Activated CD4-positive, CD25-positive, alpha-beta regulatory T cell treated with anti-CD3 and anti-CD28 coated beads, Interleukin-2, amount 50 U/mL, for 24 hours (primary cell): Measurements from ENCODE around the gene CCDC83.
"Not testable (repeated sequence)": the region's sequence is repeated elsewhere in the genome, so short reads cannot be mapped to it uniquely, and the experiment has no call there.

ENCODE experiments used
- ATAC-seq, 2 donors: fragments of 150-1000 bp; cut with Tn5 transposase; one replicate each; pipeline ENCODE4 v1.10.0; 2021; ENCODE audit warnings: mild to moderate bottlenecking in 1 of 2, moderate library complexity in 1 of 2

Gene CCDC83

GRCh38 chr11:85840932-85841331 lies 14.3 kb upstream of the CCDC83 start:
- not testable (repeated sequence) for ATAC-seq

DNA sequence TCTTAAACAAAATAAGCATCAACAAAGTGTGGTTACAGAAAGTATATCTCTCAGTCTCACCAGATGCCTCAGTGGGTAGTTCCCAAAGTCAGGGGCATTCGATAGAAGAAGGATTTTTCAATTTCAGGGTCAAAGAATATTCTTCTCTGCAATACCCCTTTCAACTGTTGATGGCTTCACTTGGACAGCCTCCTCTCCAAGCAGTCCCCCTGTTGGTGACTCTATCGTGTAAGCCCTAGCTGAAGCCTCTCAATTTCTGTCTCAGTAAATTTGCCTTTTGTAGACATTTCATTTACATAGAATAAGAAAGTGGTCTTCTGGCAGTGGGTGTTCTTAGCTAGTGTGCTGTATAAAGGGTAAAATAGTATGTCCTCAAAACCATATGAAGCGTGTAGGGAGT lies 11.3 kb upstream of the CCDC83 start:
- no peak for ATAC-seq

DNA sequence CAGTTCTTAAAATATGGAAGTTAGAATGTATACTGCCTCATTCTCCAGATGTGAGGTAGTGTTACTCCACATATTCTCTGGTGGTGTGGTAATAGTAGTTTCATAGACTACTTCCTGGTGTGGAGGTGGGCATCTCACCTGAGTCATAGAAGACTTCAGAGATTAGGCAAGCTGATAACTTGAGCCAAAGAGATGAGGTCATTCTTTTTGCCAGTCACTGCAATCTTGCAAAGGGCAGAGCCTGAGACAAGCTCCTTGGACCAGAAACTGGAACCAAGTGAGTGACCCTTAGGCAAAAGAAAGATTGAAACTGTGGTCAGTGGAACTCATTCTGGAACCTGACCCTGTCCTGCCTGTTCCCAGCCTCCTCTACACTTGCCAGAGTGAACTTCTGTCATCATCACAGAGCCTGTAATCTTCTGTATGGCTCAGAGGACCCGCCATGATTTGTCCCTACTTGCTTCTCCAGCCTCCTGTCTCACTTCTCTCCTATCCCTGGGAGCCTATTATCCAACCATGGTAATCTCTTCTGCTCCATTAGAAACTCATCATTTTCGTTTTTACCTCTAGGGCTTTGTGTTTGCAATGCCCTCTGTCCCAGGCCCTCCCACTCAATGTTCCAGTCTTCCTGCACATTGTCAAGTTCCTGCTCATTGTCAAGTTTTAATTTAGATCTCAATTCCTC lies 10.6 kb upstream of the CCDC83 start:
- ATAC-seq: peak in 1 of 2 donors; percentile 53

- ATAC-seq: no peak
Observed at GRCh38 chr11:85845124-85845631, 10.0 kb upstream of the CCDC83 start.

DNA sequence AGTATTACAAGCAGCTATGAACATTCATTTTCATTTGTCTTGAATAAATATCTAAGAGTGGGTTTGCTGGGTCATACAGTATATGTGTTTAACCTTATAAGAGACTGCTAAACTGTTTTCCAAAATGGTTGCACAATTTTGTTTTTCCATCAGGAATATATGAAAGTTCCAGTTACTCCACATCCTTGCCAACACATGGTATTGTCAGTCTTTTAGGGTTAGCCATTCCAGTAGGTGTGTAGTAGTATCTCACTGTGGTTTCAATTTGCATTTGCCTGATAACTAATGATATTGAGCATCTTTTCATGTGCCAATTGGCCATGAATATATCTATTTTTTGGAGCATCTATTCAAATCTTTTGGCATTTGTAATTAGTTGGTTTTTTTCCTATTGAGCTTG lies 7.7 kb upstream of the CCDC83 start:
- ATAC-seq: no peak

DNA sequence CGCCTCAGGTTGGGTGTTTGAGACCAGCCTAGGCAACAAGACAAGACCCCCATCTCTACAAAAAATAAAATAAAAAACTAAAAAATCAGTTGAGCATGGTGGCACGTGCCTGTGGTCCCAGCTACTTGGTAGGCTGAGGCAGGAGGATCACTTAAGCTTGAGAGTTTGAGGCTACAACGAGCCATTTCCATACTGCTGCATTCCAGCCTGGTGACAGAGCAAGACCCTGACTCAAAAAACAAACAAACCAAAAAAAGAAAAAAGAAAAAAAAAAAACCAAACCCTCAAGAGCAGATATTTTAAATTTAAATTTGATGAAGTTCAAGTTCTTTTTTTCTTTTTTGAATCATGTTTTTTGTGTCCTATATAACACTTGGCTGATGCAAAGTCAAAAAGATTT lies 7.2 kb upstream of the CCDC83 start:
- ATAC-seq: no peak

GRCh38 chr11:85848556-85848955 lies 6.6 kb upstream of the CCDC83 start:
- no peak for ATAC-seq

DNA sequence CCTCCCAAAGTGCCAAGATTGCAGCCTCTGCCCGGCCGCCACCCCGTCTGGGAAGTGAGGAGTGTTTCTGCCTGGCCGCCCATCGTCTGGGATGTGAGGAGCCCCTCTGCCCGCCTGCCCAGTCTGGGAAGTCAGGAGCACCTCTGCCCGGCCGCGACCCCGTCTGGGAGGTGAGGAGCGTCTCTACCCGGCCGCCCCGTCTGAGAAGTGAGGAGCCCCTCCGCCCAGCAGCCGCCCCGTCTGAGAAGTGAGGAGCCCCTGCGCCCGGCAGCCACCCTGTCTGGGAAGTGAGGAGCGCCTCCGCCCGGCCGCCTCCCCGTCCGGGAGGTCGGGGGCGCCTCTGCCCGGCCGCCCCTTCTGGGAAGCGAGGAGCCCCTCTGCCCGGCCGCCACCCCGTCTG lies 2.4 kb upstream of the CCDC83 start:
- not testable (repeated sequence) for ATAC-seq

DNA sequence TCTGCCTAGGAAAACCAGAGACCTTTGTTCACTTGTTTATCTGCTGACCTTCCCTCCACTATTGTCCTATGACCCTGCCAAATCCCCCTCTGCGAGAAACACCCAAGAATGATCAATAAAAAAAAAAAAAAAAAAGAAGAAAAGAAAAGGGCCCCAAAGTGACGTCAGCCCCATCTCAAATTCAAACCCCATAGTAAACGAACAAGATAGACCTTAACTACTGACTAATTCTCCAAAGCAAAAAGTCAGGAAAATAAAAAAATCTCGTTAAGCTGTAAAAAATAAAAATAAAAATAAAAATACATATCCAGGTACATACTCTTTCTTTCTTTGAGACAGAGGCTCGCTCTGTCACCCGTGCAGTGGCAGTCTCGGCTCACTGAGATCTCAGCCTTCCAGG lies 1.6 kb upstream of the CCDC83 start:
- not testable (repeated sequence) for ATAC-seq

DNA sequence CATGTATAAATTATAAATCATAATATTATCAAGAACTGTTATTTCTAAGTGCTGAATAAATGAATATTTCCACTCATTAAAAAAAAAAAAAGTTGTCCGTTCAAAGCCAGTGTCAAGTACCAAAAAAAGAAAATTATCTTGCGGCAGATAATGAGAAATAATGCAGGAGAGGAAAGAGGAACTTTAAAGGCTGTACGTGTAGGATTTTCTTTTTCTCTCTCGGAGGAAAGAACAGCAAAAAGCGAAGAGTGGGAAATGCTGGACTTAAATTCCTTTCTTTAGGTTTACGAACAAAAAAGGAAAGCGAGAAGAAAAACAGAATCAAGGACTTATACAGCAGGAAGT lies 999 bp upstream of the CCDC83 start:
- ATAC-seq: no peak

GRCh38 chr11:85854557-85855340 lies 434 bp upstream of the CCDC83 start:
- ATAC-seq: peak; percentile 94 to 95

GRCh38 chr11:85857098-85857497 lies 1.9 kb downstream of the CCDC83 start:
- ATAC-seq: no peak

DNA sequence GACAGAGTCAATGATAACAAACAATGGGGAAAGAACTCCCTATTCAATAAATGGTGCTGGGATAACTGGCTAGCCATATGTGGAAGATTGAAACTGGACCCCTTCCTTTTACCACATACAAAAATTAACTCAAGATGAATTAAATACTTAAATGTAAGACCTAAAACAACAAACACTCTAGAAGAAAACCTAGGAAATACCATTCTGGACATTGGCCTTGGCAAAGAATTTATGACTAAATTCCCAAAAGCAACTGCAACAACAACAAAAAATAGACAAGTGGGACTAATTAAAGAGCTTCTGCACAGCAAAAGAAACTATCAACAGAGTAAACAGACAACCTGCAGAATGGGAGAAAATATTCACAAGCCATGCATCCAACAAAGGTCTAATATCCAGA lies 4.4 kb downstream of the CCDC83 start:
- ATAC-seq: not testable (repeated sequence)

DNA sequence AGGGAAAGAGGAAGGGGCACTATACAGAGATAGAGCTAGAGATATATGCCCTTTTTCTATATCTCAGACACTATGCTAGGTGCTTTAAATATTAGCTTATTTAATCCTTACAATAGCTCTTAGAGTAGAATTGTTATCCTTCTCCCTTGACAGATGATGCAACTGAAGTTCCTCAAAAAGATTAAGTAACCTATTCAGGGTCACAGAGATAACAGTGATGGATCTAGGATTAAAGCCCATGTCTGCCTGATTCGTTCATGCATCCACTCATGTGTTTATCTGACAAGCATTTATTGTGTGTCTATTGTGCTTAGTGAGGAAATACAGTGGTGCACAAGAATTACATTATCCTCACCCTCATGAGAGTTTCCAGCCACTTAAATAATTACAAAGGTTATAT lies 8.7 kb downstream of the CCDC83 start:
- ATAC-seq: no peak

DNA sequence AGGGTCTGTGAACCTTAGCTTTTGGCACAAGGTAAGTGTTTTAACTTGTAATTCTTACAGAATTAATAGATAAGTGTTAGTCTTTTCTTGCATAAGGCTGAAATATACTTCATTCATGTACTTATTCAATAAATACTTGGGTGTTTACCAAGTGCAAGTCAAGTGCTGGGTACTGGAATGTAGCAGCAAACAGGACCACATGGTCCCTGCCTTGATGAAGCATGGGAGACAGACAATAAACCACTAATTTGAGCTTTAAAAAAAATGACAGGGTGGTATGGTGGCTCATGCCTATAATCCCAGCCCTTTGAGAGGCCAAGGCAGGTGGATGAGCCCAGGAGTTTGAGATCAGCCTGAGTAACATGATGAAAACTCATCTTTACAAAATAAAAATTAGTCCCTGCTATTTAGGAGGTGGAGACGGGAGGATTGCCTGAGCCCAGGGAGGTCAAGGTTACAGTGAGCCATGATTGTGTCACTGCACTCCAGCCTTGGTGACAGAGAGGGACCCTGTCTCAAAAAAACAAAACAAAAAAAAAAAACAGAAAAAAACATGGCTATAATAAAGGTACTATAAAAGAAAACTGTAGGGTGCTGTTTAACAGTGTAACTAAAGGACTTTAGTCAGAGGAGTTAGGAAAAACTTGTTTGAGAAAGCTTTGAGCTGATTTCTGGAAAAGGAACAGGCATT lies 11.1 kb downstream of the CCDC83 start:
- no peak for ATAC-seq

DNA sequence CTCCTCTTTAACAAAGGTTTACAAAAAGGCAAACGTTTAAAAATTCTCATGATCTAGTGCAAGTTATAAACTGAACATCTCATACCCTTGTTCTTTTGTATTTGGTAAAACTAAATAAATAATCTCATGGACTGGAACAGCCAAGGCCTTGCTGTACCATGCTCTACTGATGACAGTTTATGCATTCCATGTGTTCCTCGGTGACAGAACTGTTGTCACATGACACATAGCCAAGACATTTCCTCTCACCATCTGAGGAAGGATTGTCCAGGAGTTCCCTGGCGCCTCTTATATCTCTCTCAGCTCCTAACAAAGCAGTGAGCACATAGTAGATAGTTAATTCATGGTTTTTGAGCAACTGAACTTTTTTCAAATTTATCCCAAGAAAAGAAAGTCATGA lies 12.6 kb downstream of the CCDC83 start:
- ATAC-seq: no peak

GRCh38 chr11:85869781-85870180 lies 14.6 kb downstream of the CCDC83 start:
- ATAC-seq: no peak

GRCh38 chr11:85874265-85874664 lies 19.1 kb downstream of the CCDC83 start:
- ATAC-seq: no peak

DNA sequence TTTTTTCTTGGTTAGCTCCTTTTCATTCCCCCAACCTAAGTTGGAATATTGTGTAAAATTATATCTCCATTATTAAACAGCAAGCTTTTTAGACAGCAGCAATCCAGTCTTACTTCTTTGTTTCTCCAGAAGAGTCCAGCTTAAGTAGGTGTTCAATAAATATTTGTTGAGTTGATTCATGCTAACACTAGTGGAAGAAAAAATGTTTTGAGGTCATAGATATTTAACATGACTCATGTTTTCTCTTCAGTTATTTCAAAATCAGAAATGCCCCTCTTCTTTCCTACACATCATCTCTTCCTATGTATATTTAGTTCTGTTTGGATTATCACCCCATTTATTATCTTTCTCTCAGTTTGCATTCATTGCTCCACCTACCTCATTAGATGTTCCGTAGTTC lies 20.3 kb downstream of the CCDC83 start:
- no peak for ATAC-seq

DNA sequence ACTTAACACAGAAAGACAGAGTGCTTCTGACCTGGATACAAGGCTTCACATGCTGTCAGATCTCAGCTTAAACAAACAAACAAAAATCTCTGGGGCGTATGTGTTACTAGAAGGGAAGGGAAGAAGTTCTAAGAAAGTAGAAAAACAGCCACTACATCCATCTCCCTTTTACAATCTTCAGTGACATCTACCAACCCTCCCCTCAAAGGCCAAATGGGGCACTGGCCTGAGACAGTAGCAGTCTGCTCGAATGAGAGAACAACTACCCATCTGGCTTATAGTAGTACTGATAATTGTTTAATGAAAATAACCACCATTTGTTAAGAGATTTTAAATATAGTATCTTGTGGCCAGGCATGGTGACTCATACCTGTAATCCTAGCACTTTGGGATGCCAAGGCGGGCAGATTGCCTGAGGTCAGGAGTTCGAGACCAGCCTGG lies 29.4 kb downstream of the CCDC83 start:
- no peak for ATAC-seq

GRCh38 chr11:85886089-85887056 lies 31.2 kb downstream of the CCDC83 start:
- no peak for ATAC-seq

DNA sequence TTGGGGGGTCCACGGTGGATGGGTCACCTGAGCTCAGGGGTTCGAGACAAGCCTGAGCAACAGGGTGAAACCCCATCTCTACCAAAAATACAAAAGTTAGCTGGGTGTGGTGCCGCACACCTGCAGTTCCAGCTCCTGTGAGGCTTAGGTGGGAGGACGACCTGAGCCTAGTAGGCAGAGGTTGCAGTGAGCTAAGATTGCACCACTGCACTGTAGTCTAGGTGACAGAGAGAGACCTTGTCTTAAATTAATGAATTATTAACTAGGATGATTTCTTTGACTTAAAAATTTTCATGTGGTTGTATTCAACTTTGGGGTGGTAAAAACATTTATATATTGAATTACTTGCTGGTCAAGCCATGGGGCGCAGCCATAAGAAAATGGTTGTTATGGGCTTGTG lies 33.9 kb downstream of the CCDC83 start:
- ATAC-seq: no peak
